HTR-8/SVneo (cell line): ENCODE measurements around the gene MGME1.
"Not testable (repeated sequence)": the region's sequence is repeated elsewhere in the genome, so short reads cannot be mapped to it uniquely, and the experiment has no call there.

Experiments
- DNase-seq: peaks from one replicate; pipeline ENCODE4 v3.0.0; 2011; ENCODE audit warnings: low spot score, mixed read lengths; ENCODE audit not compliant: insufficient read length
- FAIRE-seq: peaks from 2 replicates; lab custom pipeline; 2011; peaks lifted over from hg19 to GRCh38; lab: Jason Lieb, UNC

MGME1 gene

GRCh38 chr20:18012901-18013300 is 44.1 kb downstream of the MGME1 start:
- DNase-seq = no peak
- no peak for FAIRE-seq

GRCh38 chr20:18014411-18014810 is 45.6 kb downstream of the MGME1 start:
- DNase-seq = no peak
- FAIRE-seq = no peak

- FAIRE-seq (no peak), DNase-seq (no peak)
These were observed 48.0 kb downstream of the MGME1 start for GRCh38 chr20:18016772-18017171.

- FAIRE-seq (no peak), DNase-seq (no peak)
These were observed 49.3 kb downstream of the MGME1 start for GRCh38 chr20:18018100-18018499.

GRCh38 chr20:18019068-18019467 is 50.2 kb downstream of the MGME1 start:
- DNase-seq = no peak
- FAIRE-seq = no peak

- FAIRE-seq (no peak), DNase-seq (no peak)
These were observed 52.1 kb downstream of the MGME1 start for GRCh38 chr20:18020931-18021330.

GRCh38 chr20:18024606-18025127 is 55.8 kb downstream of the MGME1 start:
- FAIRE-seq (no peak), DNase-seq (no peak)

GRCh38 chr20:18027011-18027410 is 58.2 kb downstream of the MGME1 start:
- FAIRE-seq, DNase-seq: not testable (repeated sequence)

GRCh38 chr20:18030020-18030419 is 61.2 kb downstream of the MGME1 start:
- no peak for DNase-seq
- FAIRE-seq = no peak

GRCh38 chr20:18031050-18031449 is 62.2 kb downstream of the MGME1 start:
- no peak for DNase-seq
- no peak for FAIRE-seq

GRCh38 chr20:18031888-18032509 is 63.2 kb downstream of the MGME1 start:
- no peak for FAIRE-seq
- DNase-seq = no peak

- FAIRE-seq (no peak), DNase-seq (no peak)
These were observed 64.4 kb downstream of the MGME1 start for GRCh38 chr20:18032977-18033892.

GRCh38 chr20:18034039-18034438 is 65.2 kb downstream of the MGME1 start:
- DNase-seq = no peak
- no peak for FAIRE-seq

- no peak for FAIRE-seq
These were observed 70.2 kb downstream of the MGME1 start for GRCh38 chr20:18039063-18039462.

More at GRCh38 chr20:18039063-18039462, 70.2 kb downstream of the MGME1 start:
- DNase-seq = no peak
